ENCODE results near the gene ARHGAP22. TPM values are rescaled to one million over a fixed set of nuclear protein-coding genes. Genes with fewer than 3 reads are reported as not detected.

The ARHGAP22 gene
- total RNA-seq, 1 experiment from 2014 or later: 1.8 TPM

DNA sequence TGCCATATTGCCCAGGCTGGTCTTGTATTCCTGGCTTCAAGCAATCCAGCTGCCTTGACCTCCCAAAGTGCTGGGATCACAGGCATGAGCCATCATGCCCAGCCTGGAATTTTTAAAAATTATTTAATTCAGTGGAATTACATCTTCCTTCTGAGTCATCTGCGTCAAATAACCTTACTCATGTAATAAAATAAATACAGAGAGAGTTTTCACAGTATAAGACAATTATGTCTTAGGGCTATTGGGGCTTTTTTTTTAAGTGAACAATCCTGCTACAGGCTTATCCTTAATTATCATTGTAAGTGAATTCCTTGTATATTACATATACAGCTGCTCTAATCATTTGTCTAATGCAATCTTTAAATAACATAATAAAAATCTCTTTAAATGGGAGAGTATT is 190.1 kb downstream of the ARHGAP22 start:
- Histone ChIP-seq H3K4me3 (ENCODE audit: low read depth in 2 of 2, low read length in 2 of 2) (no peak overlapping the region), H3K9me3 (ENCODE audit: control insufficient read depth, insufficient read depth, low read depth, low read length) (peaks cover 6% of the 10 kb centered on the region; the same call in 1 of the 2 replicates), H3K27ac (ENCODE audit: low read length) (no peak overlapping the region), H3K4me1 (ENCODE audit: control insufficient read depth, insufficient read depth, low read length) (no peaks in the 10 kb centered on the region), H3K36me3 (ENCODE audit: control insufficient read depth, insufficient read depth, low read length) (no peaks in the 10 kb centered on the region), H3K27me3 (ENCODE audit: control insufficient read depth, insufficient read depth, low read length) (no peaks in the 10 kb centered on the region)
- ChIA-PET POLR2A (no interaction called here), CTCF (no interaction called here)
- BruUV-seq (replicated peaks): no TSS peak
- in situ Hi-C loops (cut with HindIII; ENCODE audit: low pct_unique_long_range_greater_than_20kb, low sequenced_read_pairs) (no loop called here), intact Hi-C loops (cut with micrococcal nuclease; ENCODE audit: unreplicated experiment) (no loop called here)
- DNase-seq (ENCODE audit: low read depth, low spot score): no peak
- TF ChIP-seq SIN3A (IDR thresholded peaks at IDR 0.05; ENCODE audit: borderline replicate concordance, insufficient read depth, low read depth, low read length) (no peak), TCF7L2 (IDR thresholded peaks at IDR 0.05; ENCODE audit: low read depth, low read length) (no peak), POLR2AphosphoS5 (IDR thresholded peaks at IDR 0.05; ENCODE audit: low read depth, low read length) (no peak)
- TF ChIP-seq, protein P1, sequence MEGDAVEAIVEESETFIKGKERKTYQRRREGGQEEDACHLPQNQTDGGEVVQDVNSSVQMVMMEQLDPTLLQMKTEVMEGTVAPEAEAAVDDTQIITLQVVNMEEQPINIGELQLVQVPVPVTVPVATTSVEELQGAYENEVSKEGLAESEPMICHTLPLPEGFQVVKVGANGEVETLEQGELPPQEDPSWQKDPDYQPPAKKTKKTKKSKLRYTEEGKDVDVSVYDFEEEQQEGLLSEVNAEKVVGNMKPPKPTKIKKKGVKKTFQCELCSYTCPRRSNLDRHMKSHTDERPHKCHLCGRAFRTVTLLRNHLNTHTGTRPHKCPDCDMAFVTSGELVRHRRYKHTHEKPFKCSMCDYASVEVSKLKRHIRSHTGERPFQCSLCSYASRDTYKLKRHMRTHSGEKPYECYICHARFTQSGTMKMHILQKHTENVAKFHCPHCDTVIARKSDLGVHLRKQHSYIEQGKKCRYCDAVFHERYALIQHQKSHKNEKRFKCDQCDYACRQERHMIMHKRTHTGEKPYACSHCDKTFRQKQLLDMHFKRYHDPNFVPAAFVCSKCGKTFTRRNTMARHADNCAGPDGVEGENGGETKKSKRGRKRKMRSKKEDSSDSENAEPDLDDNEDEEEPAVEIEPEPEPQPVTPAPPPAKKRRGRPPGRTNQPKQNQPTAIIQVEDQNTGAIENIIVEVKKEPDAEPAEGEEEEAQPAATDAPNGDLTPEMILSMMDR (IDR thresholded peaks at IDR 0.05): no peak
- TF ChIP-seq, protein P2, sequence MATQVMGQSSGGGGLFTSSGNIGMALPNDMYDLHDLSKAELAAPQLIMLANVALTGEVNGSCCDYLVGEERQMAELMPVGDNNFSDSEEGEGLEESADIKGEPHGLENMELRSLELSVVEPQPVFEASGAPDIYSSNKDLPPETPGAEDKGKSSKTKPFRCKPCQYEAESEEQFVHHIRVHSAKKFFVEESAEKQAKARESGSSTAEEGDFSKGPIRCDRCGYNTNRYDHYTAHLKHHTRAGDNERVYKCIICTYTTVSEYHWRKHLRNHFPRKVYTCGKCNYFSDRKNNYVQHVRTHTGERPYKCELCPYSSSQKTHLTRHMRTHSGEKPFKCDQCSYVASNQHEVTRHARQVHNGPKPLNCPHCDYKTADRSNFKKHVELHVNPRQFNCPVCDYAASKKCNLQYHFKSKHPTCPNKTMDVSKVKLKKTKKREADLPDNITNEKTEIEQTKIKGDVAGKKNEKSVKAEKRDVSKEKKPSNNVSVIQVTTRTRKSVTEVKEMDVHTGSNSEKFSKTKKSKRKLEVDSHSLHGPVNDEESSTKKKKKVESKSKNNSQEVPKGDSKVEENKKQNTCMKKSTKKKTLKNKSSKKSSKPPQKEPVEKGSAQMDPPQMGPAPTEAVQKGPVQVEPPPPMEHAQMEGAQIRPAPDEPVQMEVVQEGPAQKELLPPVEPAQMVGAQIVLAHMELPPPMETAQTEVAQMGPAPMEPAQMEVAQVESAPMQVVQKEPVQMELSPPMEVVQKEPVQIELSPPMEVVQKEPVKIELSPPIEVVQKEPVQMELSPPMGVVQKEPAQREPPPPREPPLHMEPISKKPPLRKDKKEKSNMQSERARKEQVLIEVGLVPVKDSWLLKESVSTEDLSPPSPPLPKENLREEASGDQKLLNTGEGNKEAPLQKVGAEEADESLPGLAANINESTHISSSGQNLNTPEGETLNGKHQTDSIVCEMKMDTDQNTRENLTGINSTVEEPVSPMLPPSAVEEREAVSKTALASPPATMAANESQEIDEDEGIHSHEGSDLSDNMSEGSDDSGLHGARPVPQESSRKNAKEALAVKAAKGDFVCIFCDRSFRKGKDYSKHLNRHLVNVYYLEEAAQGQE (IDR thresholded peaks at IDR 0.05; ENCODE audit: insufficient read depth in 1 of 2, low read depth in 2 of 2, low read length in 1 of 2): no peak
- no peak for ATAC-seq

DNA sequence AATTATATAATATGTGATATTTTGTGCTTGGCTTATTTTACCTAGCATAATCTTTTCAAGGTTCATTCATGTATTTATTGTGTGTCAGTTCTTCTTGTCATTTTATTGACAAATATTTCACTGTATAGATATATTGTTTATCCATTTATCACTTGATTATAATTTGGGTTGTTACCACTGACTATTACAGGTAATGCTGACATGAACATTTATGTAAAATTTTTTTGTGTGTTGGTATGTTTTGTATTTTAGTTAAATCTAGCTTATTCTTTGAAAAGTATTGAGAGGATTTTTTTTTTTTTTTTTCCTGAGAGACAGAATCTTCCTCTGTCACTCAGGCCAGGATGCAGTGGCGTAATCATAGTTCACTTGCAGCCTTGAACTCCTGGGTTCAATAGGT is 190.7 kb downstream of the ARHGAP22 start:
- ChIA-PET CTCF (no interaction called here), POLR2A (interaction anchor here (0.6 kb wide), 1 partner anchor 1064 kb away, joined by 3 read pairs; no protein-coding TSS in a partner anchor)
- intact Hi-C loops (cut with micrococcal nuclease; ENCODE audit: unreplicated experiment) (no loop called here), in situ Hi-C loops (cut with HindIII; ENCODE audit: low pct_unique_long_range_greater_than_20kb, low sequenced_read_pairs) (no loop called here)
- Histone ChIP-seq H3K27ac (ENCODE audit: low read length) (no peak overlapping the region), H3K27me3 (ENCODE audit: control insufficient read depth, insufficient read depth, low read length) (no peaks in the 10 kb centered on the region), H3K4me1 (ENCODE audit: control insufficient read depth, insufficient read depth, low read length) (no peaks in the 10 kb centered on the region), H3K4me3 (ENCODE audit: low read depth in 2 of 2, low read length in 2 of 2) (no peak overlapping the region), H3K9me3 (ENCODE audit: control insufficient read depth, insufficient read depth, low read depth, low read length) (peaks cover 6% of the 10 kb centered on the region; the same call in 1 of the 2 replicates), H3K36me3 (ENCODE audit: control insufficient read depth, insufficient read depth, low read length) (no peaks in the 10 kb centered on the region)
- DNase-seq (ENCODE audit: low read depth, low spot score) (no peak), ATAC-seq (no peak)
- BruUV-seq (replicated peaks): no TSS peak
- no peak for TF ChIP-seq TCF7L2 (IDR thresholded peaks at IDR 0.05; ENCODE audit: low read depth, low read length)
- TF ChIP-seq, protein P2 (IDR thresholded peaks at IDR 0.05; ENCODE audit: insufficient read depth in 1 of 2, low read depth in 2 of 2, low read length in 1 of 2): no peak
- TF ChIP-seq POLR2AphosphoS5 (IDR thresholded peaks at IDR 0.05; ENCODE audit: low read depth, low read length): no peak
- TF ChIP-seq, protein P1 (IDR thresholded peaks at IDR 0.05): no peak
- no peak for TF ChIP-seq SIN3A (IDR thresholded peaks at IDR 0.05; ENCODE audit: borderline replicate concordance, insufficient read depth, low read depth, low read length)
